Measurements from ENCODE around the gene ARL3.
"Not testable (repeated sequence)": the region's sequence is repeated elsewhere in the genome, so short reads cannot be mapped to it uniquely, and the experiment has no call there.

Gene ARL3

GRCh38 chr10:102673236-102673818 is 40.9 kb downstream of the ARL3 start:
- DNase-seq (ENCODE audit: low spot score), result no peak

GRCh38 chr10:102670871-102671434 is 43.2 kb downstream of the ARL3 start:
- no peak for DNase-seq (ENCODE audit: low spot score)

GRCh38 chr10:102670065-102670670 is 44.0 kb downstream of the ARL3 start:
- DNase-seq (ENCODE audit: low spot score), result no peak

GRCh38 chr10:102669206-102670064 is 44.8 kb downstream of the ARL3 start:
- DNase-seq (ENCODE audit: low spot score), result no peak

GRCh38 chr10:102668326-102669107 is 45.7 kb downstream of the ARL3 start:
- no peak for DNase-seq (ENCODE audit: low spot score)

- not testable (repeated sequence) for DNase-seq (ENCODE audit: low spot score)
These were observed 46.8 kb downstream of the ARL3 start for GRCh38 chr10:102667411-102667810.

GRCh38 chr10:102665904-102666509 is 48.2 kb downstream of the ARL3 start:
- DNase-seq (ENCODE audit: low spot score), result no peak

GRCh38 chr10:102661658-102662028 is 52.6 kb downstream of the ARL3 start:
- no peak for DNase-seq (ENCODE audit: low spot score)

- peak; percentile 71 for DNase-seq (ENCODE audit: low spot score)
These were observed 53.1 kb downstream of the ARL3 start for GRCh38 chr10:102660888-102661657.

GRCh38 chr10:102658802-102659201 is 55.4 kb downstream of the ARL3 start:
- DNase-seq (ENCODE audit: low spot score), result no peak

GRCh38 chr10:102657984-102658724 is 56.0 kb downstream of the ARL3 start:
- DNase-seq (ENCODE audit: low spot score), result no peak

GRCh38 chr10:102657451-102657850 is 56.7 kb downstream of the ARL3 start:
- DNase-seq (ENCODE audit: low spot score), result no peak

GRCh38 chr10:102656791-102657371 is 57.3 kb downstream of the ARL3 start:
- no peak for DNase-seq (ENCODE audit: low spot score)

GRCh38 chr10:102656026-102656425 is 58.2 kb downstream of the ARL3 start:
- no peak for DNase-seq (ENCODE audit: low spot score)

GRCh38 chr10:102654969-102655368 is 59.2 kb downstream of the ARL3 start:
- no peak for DNase-seq (ENCODE audit: low spot score)

GRCh38 chr10:102654566-102654965 is 59.6 kb downstream of the ARL3 start:
- DNase-seq (ENCODE audit: low spot score), result no peak

- no peak for DNase-seq (ENCODE audit: low spot score)
These were observed 61.1 kb downstream of the ARL3 start for GRCh38 chr10:102653060-102653459.

GRCh38 chr10:102652170-102652916 is 61.9 kb downstream of the ARL3 start:
- no peak for DNase-seq (ENCODE audit: low spot score)
